ENCODE data around the gene DAB2IP. TPM values are rescaled to one million over a fixed set of nuclear protein-coding genes. Genes with fewer than 3 reads are reported as not detected.

DAB2IP gene
- total RNA-seq, 1 donor from 2014 or later = 0.75 TPM

DNA sequence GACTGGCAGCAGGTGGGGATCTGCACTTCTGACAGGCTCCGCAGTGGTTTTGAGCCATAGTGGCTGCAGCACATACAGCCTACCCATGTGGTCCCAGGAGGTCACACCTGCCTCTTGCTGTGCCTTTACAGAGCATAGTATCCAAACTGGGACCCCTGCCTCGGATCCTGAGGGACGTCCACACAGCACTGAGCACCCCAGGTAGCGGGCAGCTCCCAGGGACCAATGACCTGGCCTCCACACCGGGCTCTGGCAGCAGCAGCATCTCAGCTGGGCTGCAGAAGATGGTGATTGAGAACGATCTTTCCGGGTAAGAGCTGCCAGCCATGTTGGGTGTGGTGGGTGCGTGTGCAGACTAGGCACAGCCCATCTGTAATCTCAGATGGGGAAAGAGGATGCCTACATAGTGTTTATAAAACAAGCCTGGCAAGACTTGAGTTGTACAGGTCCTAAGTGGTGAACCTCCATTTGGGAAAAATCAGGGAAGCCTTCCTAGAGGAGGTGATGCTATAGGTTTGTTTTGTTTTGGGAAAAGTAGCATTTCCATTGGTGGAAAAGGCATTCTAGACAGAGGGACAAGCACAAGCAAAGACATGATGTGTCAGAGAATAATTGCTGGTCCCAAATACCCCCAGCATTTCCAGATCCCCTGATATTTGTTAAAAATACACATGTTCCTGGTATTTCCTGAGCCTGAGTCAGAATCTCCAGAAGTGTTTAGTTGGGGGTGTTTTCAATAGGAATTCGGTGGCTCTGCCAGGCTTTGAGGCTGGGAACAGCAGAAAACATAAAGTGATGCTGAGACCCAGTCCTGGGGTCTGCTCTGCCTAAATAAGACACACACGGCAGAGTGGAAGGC is 119.2 kb downstream of the DAB2IP start:
- CTCF ChIA-PET = no interaction called here
- intact Hi-C loops (cut with micrococcal nuclease) = no loop called here
- TF ChIP-seq, protein P1, sequence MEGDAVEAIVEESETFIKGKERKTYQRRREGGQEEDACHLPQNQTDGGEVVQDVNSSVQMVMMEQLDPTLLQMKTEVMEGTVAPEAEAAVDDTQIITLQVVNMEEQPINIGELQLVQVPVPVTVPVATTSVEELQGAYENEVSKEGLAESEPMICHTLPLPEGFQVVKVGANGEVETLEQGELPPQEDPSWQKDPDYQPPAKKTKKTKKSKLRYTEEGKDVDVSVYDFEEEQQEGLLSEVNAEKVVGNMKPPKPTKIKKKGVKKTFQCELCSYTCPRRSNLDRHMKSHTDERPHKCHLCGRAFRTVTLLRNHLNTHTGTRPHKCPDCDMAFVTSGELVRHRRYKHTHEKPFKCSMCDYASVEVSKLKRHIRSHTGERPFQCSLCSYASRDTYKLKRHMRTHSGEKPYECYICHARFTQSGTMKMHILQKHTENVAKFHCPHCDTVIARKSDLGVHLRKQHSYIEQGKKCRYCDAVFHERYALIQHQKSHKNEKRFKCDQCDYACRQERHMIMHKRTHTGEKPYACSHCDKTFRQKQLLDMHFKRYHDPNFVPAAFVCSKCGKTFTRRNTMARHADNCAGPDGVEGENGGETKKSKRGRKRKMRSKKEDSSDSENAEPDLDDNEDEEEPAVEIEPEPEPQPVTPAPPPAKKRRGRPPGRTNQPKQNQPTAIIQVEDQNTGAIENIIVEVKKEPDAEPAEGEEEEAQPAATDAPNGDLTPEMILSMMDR (IDR thresholded peaks at IDR 0.05) = no peak
- H3K4me3 Mint-ChIP-seq = no peak overlapping the region
- POLR2A ChIA-PET = no interaction called here
- DNase-seq (no peak), ATAC-seq (ENCODE audit: low read depth) (no peak)
- no peak overlapping the region for H3K27ac Mint-ChIP-seq
- no peaks in the 10 kb centered on the region for H3K4me1 Mint-ChIP-seq
- no peaks in the 10 kb centered on the region for H3K36me3 Mint-ChIP-seq (ENCODE audit: low read depth)
- peaks cover 3% of the 10 kb centered on the region for H3K27me3 Mint-ChIP-seq
- H3K9me3 Mint-ChIP-seq = no peaks in the 10 kb centered on the region

DNA sequence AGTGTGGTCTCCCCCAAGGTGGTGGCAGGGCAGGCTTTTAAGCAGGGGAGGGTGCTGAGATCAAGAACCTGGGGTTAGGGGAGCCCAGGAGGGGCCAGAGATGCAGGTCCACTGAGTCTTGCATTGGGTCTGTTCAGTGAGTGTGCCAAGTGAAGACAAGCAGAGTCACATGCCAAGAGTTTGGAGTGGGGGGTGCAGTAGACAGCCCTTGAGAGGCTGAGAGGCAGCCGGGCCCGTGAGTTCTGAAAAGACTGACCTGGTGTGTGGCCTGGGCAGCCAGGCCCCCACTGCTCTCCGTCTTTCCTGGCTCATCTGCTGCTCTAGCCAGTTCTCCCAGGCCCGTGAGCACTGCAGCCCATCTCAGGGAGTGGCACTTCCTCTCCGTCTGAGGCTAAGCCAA is 120.0 kb downstream of the DAB2IP start:
- no peaks in the 10 kb centered on the region for H3K36me3 Mint-ChIP-seq (ENCODE audit: low read depth)
- ChIA-PET POLR2A (no interaction called here), CTCF (no interaction called here)
- H3K27me3 Mint-ChIP-seq = peaks cover 3% of the 10 kb centered on the region
- ATAC-seq (ENCODE audit: low read depth) (no peak), DNase-seq (no peak)
- H3K27ac Mint-ChIP-seq = no peak overlapping the region
- TF ChIP-seq, protein P1 (IDR thresholded peaks at IDR 0.05) = no peak
- intact Hi-C loops (cut with micrococcal nuclease) = no loop called here
- H3K9me3 Mint-ChIP-seq = no peaks in the 10 kb centered on the region
- H3K4me1 Mint-ChIP-seq = no peaks in the 10 kb centered on the region
- no peak overlapping the region for H3K4me3 Mint-ChIP-seq

DNA sequence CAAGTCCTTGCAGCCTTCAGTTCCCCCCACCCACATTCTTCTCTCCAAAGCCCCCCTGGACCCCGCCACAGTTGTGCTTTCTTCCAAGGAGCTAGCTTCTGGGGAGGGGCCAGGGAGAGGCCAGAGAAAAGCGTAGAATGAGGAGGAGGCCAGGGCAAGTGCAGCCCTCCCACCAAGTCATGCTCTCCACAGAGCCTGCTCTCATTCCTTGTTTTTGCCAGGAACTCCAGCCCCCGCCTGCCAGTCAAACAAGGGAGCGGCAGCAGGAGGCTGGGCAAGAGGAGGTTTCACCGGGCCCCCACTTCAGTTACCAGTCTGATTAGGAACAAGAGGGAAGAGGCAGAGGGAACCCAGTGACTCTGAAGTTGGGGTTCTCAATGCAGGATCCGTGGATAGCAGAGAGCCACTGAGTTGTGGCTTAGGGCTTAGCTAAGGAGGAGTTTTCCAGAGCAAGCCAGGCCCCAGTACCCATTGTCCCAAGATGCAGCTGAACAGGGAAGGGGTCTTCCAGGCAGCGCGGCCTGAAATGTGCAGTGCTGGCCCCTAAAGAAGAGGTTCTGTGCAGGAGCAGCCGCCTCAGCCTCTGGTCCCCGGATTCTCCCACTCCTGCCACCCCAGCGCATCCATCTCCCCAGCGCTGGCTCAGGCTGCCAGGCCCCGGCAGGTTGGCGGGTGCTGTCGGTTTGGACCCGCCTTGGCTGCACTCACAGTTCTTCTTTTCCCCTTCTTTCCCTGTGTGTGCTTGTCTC is 120.6 kb downstream of the DAB2IP start:
- POLR2A ChIA-PET = no interaction called here
- intact Hi-C loops (cut with micrococcal nuclease) = no loop called here
- Mint-ChIP-seq H3K27me3 (peaks cover 1% of the 10 kb centered on the region), H3K9me3 (no peaks in the 10 kb centered on the region), H3K36me3 (ENCODE audit: low read depth) (no peaks in the 10 kb centered on the region), H3K27ac (no peak overlapping the region), H3K4me1 (no peaks in the 10 kb centered on the region), H3K4me3 (no peak overlapping the region)
- TF ChIP-seq, protein P1 (IDR thresholded peaks at IDR 0.05) = no peak
- CTCF ChIA-PET = no interaction called here
- ATAC-seq (ENCODE audit: low read depth) (no peak), DNase-seq (no peak)

DNA sequence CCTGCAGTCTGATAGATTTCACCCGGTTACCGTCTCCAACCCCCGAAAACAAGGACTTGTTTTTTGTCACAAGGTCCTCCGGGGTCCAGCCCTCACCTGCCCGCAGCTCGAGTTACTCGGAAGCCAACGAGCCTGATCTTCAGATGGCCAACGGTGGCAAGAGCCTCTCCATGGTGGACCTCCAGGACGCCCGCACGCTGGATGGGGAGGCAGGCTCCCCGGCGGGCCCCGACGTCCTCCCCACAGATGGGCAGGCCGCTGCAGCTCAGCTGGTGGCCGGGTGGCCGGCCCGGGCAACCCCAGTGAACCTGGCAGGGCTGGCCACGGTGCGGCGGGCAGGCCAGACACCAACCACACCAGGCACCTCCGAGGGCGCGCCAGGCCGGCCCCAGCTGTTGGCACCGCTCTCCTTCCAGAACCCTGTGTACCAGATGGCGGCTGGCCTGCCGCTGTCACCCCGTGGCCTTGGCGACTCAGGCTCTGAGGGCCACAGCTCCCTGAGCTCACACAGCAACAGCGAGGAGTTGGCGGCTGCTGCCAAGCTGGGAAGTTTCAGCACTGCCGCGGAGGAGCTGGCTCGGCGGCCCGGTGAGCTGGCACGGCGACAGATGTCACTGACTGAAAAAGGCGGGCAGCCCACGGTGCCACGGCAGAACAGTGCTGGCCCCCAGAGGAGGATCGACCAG is 121.3 kb downstream of the DAB2IP start:
- H3K4me3 Mint-ChIP-seq = no peak overlapping the region
- H3K9me3 Mint-ChIP-seq = peaks cover under 1% of the 10 kb centered on the region
- H3K4me1 Mint-ChIP-seq = no peaks in the 10 kb centered on the region
- ATAC-seq (ENCODE audit: low read depth) (no peak), DNase-seq (no peak)
- H3K27me3 Mint-ChIP-seq = no peaks in the 10 kb centered on the region
- H3K36me3 Mint-ChIP-seq (ENCODE audit: low read depth) = no peaks in the 10 kb centered on the region
- H3K27ac Mint-ChIP-seq = no peak overlapping the region
- ChIA-PET POLR2A (no interaction called here), CTCF (no interaction called here)
- TF ChIP-seq, protein P1 (IDR thresholded peaks at IDR 0.05) = no peak
- intact Hi-C loops (cut with micrococcal nuclease) = no loop called here
